Endothelial cell of umbilical vein (primary cell): ENCODE data around the gene KRTAP13-2.

Experiments
- TF ChIP-seq, protein P1 (sequence below): IDR thresholded peaks from 2 replicates; pipeline ENCODE4 v1.6.1; 2011; ENCODE audit not compliant: insufficient read depth, insufficient read length
- TF ChIP-seq, protein P2 (sequence below), 2 donors: IDR thresholded peaks; 1 replicate in 1 of 2; 2 replicates in 1 of 2; pipeline ENCODE4 v1.5.1; 2011; ENCODE audit warnings: low read length in 2 of 2, mild to moderate bottlenecking in 2 of 2, moderate library complexity in 2 of 2, control low read depth in 1 of 2, inconsistent platforms in 1 of 2, low read depth in 1 of 2; ENCODE audit not compliant: insufficient read depth in 1 of 2; ENCODE audit errors: extremely low read depth in 1 of 2

DNA sequence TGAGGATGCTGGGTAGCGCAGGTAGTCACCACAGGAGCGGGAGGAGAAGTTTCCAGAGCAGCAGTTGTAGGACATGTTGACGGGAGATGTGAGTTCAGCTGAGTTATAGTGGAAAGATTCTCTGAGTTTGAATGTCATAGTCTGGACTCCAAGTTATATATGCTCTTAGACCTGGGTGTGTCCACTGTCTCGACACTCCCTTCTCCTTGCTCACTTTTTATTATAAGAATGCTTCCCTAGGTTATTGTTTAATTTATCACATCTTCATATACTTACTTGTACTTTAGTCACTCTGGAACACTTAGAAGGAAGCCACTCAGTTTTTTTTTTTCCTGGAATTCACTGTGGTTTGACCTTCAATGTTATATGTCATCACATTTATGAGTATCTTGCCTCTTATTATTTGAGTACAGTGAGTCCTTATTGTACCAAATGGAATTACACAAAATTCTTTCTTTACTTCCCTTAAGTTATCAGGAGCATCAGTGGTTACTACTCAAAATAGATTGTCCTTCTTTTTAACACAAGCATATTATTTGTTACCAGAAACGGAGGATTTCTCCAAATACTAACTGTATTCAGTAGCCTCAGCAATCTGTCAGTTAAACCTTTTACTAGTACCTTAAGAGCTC is at the start of gene KRTAP13-2:
- TF ChIP-seq, protein P1, sequence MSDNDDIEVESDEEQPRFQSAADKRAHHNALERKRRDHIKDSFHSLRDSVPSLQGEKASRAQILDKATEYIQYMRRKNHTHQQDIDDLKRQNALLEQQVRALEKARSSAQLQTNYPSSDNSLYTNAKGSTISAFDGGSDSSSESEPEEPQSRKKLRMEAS = no peak
- TF ChIP-seq, protein P2, sequence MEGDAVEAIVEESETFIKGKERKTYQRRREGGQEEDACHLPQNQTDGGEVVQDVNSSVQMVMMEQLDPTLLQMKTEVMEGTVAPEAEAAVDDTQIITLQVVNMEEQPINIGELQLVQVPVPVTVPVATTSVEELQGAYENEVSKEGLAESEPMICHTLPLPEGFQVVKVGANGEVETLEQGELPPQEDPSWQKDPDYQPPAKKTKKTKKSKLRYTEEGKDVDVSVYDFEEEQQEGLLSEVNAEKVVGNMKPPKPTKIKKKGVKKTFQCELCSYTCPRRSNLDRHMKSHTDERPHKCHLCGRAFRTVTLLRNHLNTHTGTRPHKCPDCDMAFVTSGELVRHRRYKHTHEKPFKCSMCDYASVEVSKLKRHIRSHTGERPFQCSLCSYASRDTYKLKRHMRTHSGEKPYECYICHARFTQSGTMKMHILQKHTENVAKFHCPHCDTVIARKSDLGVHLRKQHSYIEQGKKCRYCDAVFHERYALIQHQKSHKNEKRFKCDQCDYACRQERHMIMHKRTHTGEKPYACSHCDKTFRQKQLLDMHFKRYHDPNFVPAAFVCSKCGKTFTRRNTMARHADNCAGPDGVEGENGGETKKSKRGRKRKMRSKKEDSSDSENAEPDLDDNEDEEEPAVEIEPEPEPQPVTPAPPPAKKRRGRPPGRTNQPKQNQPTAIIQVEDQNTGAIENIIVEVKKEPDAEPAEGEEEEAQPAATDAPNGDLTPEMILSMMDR (IDR thresholded peaks at IDR 0.05; ENCODE audit: extremely low read depth in 1 of 2, insufficient read depth in 1 of 2, low read depth in 1 of 2, low read length in 2 of 2) = no peak
